Stimulated activated naive CD8-positive, alpha-beta T cell treated with anti-CD3 and anti-CD28 coated beads, Interleukin-15, Interleukin-2, amounts not matched to agents 100 ng/mL and 50 ng/mL, for 24 hours (primary cell): Measurements from ENCODE around the gene PSG6.
"Not testable (repeated sequence)": the region's sequence is repeated elsewhere in the genome, so short reads cannot be mapped to it uniquely, and the experiment has no call there.

Experiments used
- H3K27ac Mint-ChIP-seq: one replicate; pipeline ENCODE4 v1.8.0; 2021; ENCODE audit warnings: mild to moderate bottlenecking, mixed read lengths
- H3K27me3 Mint-ChIP-seq: one replicate; pipeline ENCODE4 v1.8.0; 2021; ENCODE audit warnings: mixed read lengths
- H3K36me3 Mint-ChIP-seq: one replicate; pipeline ENCODE4 v1.8.0; 2021; ENCODE audit warnings: low read depth, mixed read lengths
- H3K4me1 Mint-ChIP-seq: one replicate; pipeline ENCODE4 v1.8.0; 2021; ENCODE audit warnings: low read depth, mixed read lengths
- H3K4me3 Mint-ChIP-seq: one replicate; pipeline ENCODE4 v1.8.0; 2021; ENCODE audit warnings: mild to moderate bottlenecking, mixed read lengths
- H3K9me3 Mint-ChIP-seq: one replicate; pipeline ENCODE4 v1.8.0; 2021; ENCODE audit warnings: mixed read lengths

The PSG6 gene

GRCh38 chr19:42917634-42918033 lies at the start of gene PSG6:
Gene PSG6 (minus strand): TSS chr19:42917894. CDS start chr19:42917792, 102 bp downstream.
- H3K27me3 Mint-ChIP-seq, H3K4me3 Mint-ChIP-seq, H3K36me3 Mint-ChIP-seq, H3K4me1 Mint-ChIP-seq, H3K9me3 Mint-ChIP-seq, H3K27ac Mint-ChIP-seq: not testable (repeated sequence)

GRCh38 chr19:42965176-42965575 lies 47.5 kb upstream of the PSG6 start:
- no peaks in the 10 kb centered on the region for H3K36me3 Mint-ChIP-seq
- H3K4me1 Mint-ChIP-seq: no peaks in the 10 kb centered on the region
- peaks cover 5% of the 10 kb centered on the region for H3K9me3 Mint-ChIP-seq
- peaks cover 15% of the 10 kb centered on the region for H3K27me3 Mint-ChIP-seq
- no peak overlapping the region for H3K4me3 Mint-ChIP-seq
- no peak overlapping the region for H3K27ac Mint-ChIP-seq

GRCh38 chr19:42961119-42961518 lies 43.4 kb upstream of the PSG6 start:
- Mint-ChIP-seq H3K4me3 (no peak overlapping the region), H3K27ac (no peak overlapping the region), H3K27me3 (peaks cover 16% of the 10 kb centered on the region), H3K4me1 (no peaks in the 10 kb centered on the region), H3K36me3 (no peaks in the 10 kb centered on the region), H3K9me3 (peaks cover 3% of the 10 kb centered on the region)

- H3K9me3 Mint-ChIP-seq: not testable (repeated sequence)
These were observed 34.4 kb upstream of the PSG6 start for GRCh38 chr19:42952126-42952525.

GRCh38 chr19:42951476-42951875 lies 33.8 kb upstream of the PSG6 start:
- H3K27ac Mint-ChIP-seq, H3K4me3 Mint-ChIP-seq, H3K9me3 Mint-ChIP-seq, H3K4me1 Mint-ChIP-seq, H3K36me3 Mint-ChIP-seq: not testable (repeated sequence)
- H3K27me3 Mint-ChIP-seq: peaks cover 12% of the 10 kb centered on the region

More at GRCh38 chr19:42952126-42952525, 34.4 kb upstream of the PSG6 start:
- not testable (repeated sequence) for H3K4me1 Mint-ChIP-seq, H3K4me3 Mint-ChIP-seq, H3K27me3 Mint-ChIP-seq, H3K36me3 Mint-ChIP-seq, H3K27ac Mint-ChIP-seq

- Mint-ChIP-seq H3K36me3 (no peaks in the 10 kb centered on the region), H3K4me1 (no peaks in the 10 kb centered on the region), H3K4me3 (no peak overlapping the region), H3K27ac (no peak overlapping the region), H3K27me3 (peaks cover 27% of the 10 kb centered on the region), H3K9me3 (no peaks in the 10 kb centered on the region)
These were observed 24.6 kb upstream of the PSG6 start for GRCh38 chr19:42942187-42942789.

GRCh38 chr19:42937107-42937506 lies 19.4 kb upstream of the PSG6 start, which contains the start of gene PSG7:
Gene PSG7 (minus strand): TSS chr19:42937207. CDS start chr19:42937076, 131 bp downstream.
- H3K9me3 Mint-ChIP-seq, H3K27me3 Mint-ChIP-seq: not testable (repeated sequence)

GRCh38 chr19:42934726-42935125 lies 17.0 kb upstream of the PSG6 start:
- not testable (repeated sequence) for H3K4me3 Mint-ChIP-seq

More at GRCh38 chr19:42937107-42937506, 19.4 kb upstream of the PSG6 start, which contains the start of gene PSG7:
- H3K36me3 Mint-ChIP-seq, H3K27ac Mint-ChIP-seq, H3K4me1 Mint-ChIP-seq, H3K4me3 Mint-ChIP-seq: not testable (repeated sequence)

GRCh38 chr19:42934183-42934582 lies 16.5 kb upstream of the PSG6 start:
- H3K27ac Mint-ChIP-seq, H3K4me1 Mint-ChIP-seq, H3K9me3 Mint-ChIP-seq, H3K4me3 Mint-ChIP-seq, H3K27me3 Mint-ChIP-seq, H3K36me3 Mint-ChIP-seq: not testable (repeated sequence)

More at GRCh38 chr19:42934726-42935125, 17.0 kb upstream of the PSG6 start:
- not testable (repeated sequence) for H3K9me3 Mint-ChIP-seq, H3K36me3 Mint-ChIP-seq, H3K27ac Mint-ChIP-seq, H3K27me3 Mint-ChIP-seq, H3K4me1 Mint-ChIP-seq

GRCh38 chr19:42933412-42933811 lies 15.7 kb upstream of the PSG6 start:
- not testable (repeated sequence) for H3K36me3 Mint-ChIP-seq, H3K4me3 Mint-ChIP-seq, H3K4me1 Mint-ChIP-seq, H3K27me3 Mint-ChIP-seq, H3K27ac Mint-ChIP-seq, H3K9me3 Mint-ChIP-seq

- not testable (repeated sequence) for H3K4me3 Mint-ChIP-seq, H3K36me3 Mint-ChIP-seq, H3K9me3 Mint-ChIP-seq, H3K27ac Mint-ChIP-seq, H3K4me1 Mint-ChIP-seq, H3K27me3 Mint-ChIP-seq
These were observed 14.9 kb upstream of the PSG6 start for GRCh38 chr19:42932485-42933101.

GRCh38 chr19:42930214-42930613 lies 12.5 kb upstream of the PSG6 start:
- not testable (repeated sequence) for H3K27ac Mint-ChIP-seq, H3K36me3 Mint-ChIP-seq, H3K27me3 Mint-ChIP-seq, H3K9me3 Mint-ChIP-seq, H3K4me1 Mint-ChIP-seq, H3K4me3 Mint-ChIP-seq

GRCh38 chr19:42928896-42929295 lies 11.2 kb upstream of the PSG6 start:
- no peaks in the 10 kb centered on the region for H3K4me1 Mint-ChIP-seq
- H3K27me3 Mint-ChIP-seq: peaks cover 6% of the 10 kb centered on the region
- no peaks in the 10 kb centered on the region for H3K9me3 Mint-ChIP-seq
- no peak overlapping the region for H3K4me3 Mint-ChIP-seq
- H3K36me3 Mint-ChIP-seq: no peaks in the 10 kb centered on the region
- H3K27ac Mint-ChIP-seq: no peak overlapping the region

GRCh38 chr19:42926781-42927180 lies 9.1 kb upstream of the PSG6 start:
- Mint-ChIP-seq H3K36me3 (no peaks in the 10 kb centered on the region), H3K9me3 (no peaks in the 10 kb centered on the region), H3K27ac (no peak overlapping the region), H3K4me1 (no peaks in the 10 kb centered on the region), H3K27me3 (peaks cover 11% of the 10 kb centered on the region), H3K4me3 (no peak overlapping the region)

- not testable (repeated sequence) for H3K4me3 Mint-ChIP-seq, H3K4me1 Mint-ChIP-seq, H3K36me3 Mint-ChIP-seq, H3K9me3 Mint-ChIP-seq, H3K27ac Mint-ChIP-seq
- peaks cover 12% of the 10 kb centered on the region for H3K27me3 Mint-ChIP-seq
These were observed 5.4 kb upstream of the PSG6 start for GRCh38 chr19:42923106-42923505.

GRCh38 chr19:42920971-42921370 lies 3.3 kb upstream of the PSG6 start:
- H3K27ac Mint-ChIP-seq, H3K9me3 Mint-ChIP-seq, H3K36me3 Mint-ChIP-seq: not testable (repeated sequence)

More at GRCh38 chr19:42920971-42921370, 3.3 kb upstream of the PSG6 start:
- not testable (repeated sequence) for H3K4me1 Mint-ChIP-seq, H3K4me3 Mint-ChIP-seq
- H3K27me3 Mint-ChIP-seq: peaks cover 12% of the 10 kb centered on the region
